ENCODE measurements around the gene BARHL2.

GRCh38 chr1:90729504-90730242, 12.6 kb upstream of the BARHL2 start:
- TF ChIP-seq POLR2A (IDR thresholded peaks at IDR 0.05; ENCODE audit: low read length) (no peak), HDAC2 (IDR thresholded peaks at IDR 0.05) (no peak), CHD2 (IDR thresholded peaks at IDR 0.05; ENCODE audit: low read length, partially characterized antibody) (no peak), FOSB (CRISPR knock-in tag; IDR thresholded peaks at IDR 0.05) (no peak), JUN (IDR thresholded peaks at IDR 0.05) (no peak), CBX2 (IDR thresholded peaks at IDR 0.05; ENCODE audit: borderline replicate concordance, low read depth) (no peak), POLR2AphosphoS2 (conservative IDR thresholded peaks at IDR 0.05; ENCODE audit: low read length) (no peak), MYC (IDR thresholded peaks at IDR 0.05; ENCODE audit: borderline replicate concordance, low read length) (no peak), PHF8 (IDR thresholded peaks at IDR 0.05; ENCODE audit: borderline replicate concordance, low read depth) (no peak), NFE2L2 (conservative IDR thresholded peaks at IDR 0.05; ENCODE audit: low read length) (no peak), EP300 (IDR thresholded peaks at IDR 0.05) (no peak)
- TF ChIP-seq, protein P1, sequence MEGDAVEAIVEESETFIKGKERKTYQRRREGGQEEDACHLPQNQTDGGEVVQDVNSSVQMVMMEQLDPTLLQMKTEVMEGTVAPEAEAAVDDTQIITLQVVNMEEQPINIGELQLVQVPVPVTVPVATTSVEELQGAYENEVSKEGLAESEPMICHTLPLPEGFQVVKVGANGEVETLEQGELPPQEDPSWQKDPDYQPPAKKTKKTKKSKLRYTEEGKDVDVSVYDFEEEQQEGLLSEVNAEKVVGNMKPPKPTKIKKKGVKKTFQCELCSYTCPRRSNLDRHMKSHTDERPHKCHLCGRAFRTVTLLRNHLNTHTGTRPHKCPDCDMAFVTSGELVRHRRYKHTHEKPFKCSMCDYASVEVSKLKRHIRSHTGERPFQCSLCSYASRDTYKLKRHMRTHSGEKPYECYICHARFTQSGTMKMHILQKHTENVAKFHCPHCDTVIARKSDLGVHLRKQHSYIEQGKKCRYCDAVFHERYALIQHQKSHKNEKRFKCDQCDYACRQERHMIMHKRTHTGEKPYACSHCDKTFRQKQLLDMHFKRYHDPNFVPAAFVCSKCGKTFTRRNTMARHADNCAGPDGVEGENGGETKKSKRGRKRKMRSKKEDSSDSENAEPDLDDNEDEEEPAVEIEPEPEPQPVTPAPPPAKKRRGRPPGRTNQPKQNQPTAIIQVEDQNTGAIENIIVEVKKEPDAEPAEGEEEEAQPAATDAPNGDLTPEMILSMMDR (IDR thresholded peaks at IDR 0.05): no peak
- TF ChIP-seq, protein P2, sequence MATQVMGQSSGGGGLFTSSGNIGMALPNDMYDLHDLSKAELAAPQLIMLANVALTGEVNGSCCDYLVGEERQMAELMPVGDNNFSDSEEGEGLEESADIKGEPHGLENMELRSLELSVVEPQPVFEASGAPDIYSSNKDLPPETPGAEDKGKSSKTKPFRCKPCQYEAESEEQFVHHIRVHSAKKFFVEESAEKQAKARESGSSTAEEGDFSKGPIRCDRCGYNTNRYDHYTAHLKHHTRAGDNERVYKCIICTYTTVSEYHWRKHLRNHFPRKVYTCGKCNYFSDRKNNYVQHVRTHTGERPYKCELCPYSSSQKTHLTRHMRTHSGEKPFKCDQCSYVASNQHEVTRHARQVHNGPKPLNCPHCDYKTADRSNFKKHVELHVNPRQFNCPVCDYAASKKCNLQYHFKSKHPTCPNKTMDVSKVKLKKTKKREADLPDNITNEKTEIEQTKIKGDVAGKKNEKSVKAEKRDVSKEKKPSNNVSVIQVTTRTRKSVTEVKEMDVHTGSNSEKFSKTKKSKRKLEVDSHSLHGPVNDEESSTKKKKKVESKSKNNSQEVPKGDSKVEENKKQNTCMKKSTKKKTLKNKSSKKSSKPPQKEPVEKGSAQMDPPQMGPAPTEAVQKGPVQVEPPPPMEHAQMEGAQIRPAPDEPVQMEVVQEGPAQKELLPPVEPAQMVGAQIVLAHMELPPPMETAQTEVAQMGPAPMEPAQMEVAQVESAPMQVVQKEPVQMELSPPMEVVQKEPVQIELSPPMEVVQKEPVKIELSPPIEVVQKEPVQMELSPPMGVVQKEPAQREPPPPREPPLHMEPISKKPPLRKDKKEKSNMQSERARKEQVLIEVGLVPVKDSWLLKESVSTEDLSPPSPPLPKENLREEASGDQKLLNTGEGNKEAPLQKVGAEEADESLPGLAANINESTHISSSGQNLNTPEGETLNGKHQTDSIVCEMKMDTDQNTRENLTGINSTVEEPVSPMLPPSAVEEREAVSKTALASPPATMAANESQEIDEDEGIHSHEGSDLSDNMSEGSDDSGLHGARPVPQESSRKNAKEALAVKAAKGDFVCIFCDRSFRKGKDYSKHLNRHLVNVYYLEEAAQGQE (IDR thresholded peaks at IDR 0.05): no peak

Measured in A549 (cell line).